Peyer's patch (tissue), 4 donors: ENCODE results near the gene SLC39A13.
A peak's percentile ranks its signal among the peaks of the same experiment; 100 is the strongest.

Experiments used
- POLR2A ChIP-seq, 2 donors: fragments of 450-650 bp; IDR thresholded peaks; one replicate each; pipeline ENCODE4 v1.5.1; 2017; ENCODE audit warnings: antibody characterized with exemption in 2 of 2, mild to moderate bottlenecking in 2 of 2, moderate library complexity in 2 of 2
- TF ChIP-seq, protein P1 (sequence below), 6 experiments: fragments of 450-650 bp in 4 of 6; fragments of 200-600 bp in 2 of 6; sonication (generic) in 1 of 6; IDR thresholded peaks; one replicate each; pipeline ENCODE4 v1.5.1; 2017 to 2019; ENCODE audit warnings: antibody characterized with exemption in 6 of 6, mild to moderate bottlenecking in 3 of 6, moderate library complexity in 1 of 6

- no peak for TF ChIP-seq POLR2A (IDR thresholded peaks at IDR 0.05)
- TF ChIP-seq, protein P1, sequence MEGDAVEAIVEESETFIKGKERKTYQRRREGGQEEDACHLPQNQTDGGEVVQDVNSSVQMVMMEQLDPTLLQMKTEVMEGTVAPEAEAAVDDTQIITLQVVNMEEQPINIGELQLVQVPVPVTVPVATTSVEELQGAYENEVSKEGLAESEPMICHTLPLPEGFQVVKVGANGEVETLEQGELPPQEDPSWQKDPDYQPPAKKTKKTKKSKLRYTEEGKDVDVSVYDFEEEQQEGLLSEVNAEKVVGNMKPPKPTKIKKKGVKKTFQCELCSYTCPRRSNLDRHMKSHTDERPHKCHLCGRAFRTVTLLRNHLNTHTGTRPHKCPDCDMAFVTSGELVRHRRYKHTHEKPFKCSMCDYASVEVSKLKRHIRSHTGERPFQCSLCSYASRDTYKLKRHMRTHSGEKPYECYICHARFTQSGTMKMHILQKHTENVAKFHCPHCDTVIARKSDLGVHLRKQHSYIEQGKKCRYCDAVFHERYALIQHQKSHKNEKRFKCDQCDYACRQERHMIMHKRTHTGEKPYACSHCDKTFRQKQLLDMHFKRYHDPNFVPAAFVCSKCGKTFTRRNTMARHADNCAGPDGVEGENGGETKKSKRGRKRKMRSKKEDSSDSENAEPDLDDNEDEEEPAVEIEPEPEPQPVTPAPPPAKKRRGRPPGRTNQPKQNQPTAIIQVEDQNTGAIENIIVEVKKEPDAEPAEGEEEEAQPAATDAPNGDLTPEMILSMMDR (IDR thresholded peaks at IDR 0.05): peak; percentile 48 to 83 (median 67)
Measured at GRCh38 chr11:47411884-47412746, 3.7 kb downstream of the SLC39A13 start.
